HAP-1 (cell line): Measurements from ENCODE around the gene SCAPER.

ENCODE experiments used
- DNase-seq, 2 experiments: peaks; one replicate each; pipeline ENCODE4 v3.0.0-alpha.2; 2016 to 2020; ENCODE audit warnings: low spot score in 2 of 2
- H3K27me3 ChIP-seq: fragments of 250-450 bp; sonication (Bioruptor Pico); 2 replicates; pipeline ENCODE4 v1.5.1; 2020; ENCODE audit warnings: low read depth, mild to moderate bottlenecking, moderate library complexity
- H3K36me3 ChIP-seq: fragments of 250-450 bp; sonication (Bioruptor Pico); replicated peaks from 2 replicates; pipeline ENCODE4 v1.5.1; 2020; ENCODE audit warnings: mild to moderate bottlenecking
- H3K4me1 ChIP-seq: fragments of 250-450 bp; sonication (Bioruptor Pico); 2 replicates; pipeline ENCODE4 v1.5.1; 2020; ENCODE audit warnings: mild to moderate bottlenecking
- H3K4me3 ChIP-seq: fragments of 250-450 bp; sonication (Bioruptor Pico); 2 replicates; pipeline ENCODE4 v1.5.1; 2020; ENCODE audit warnings: mild to moderate bottlenecking, moderate library complexity
- H3K9me3 ChIP-seq: fragments of 250-450 bp; sonication (Bioruptor Pico); 2 replicates; pipeline ENCODE4 v1.5.1; 2020; ENCODE audit warnings: mild to moderate bottlenecking, moderate library complexity
- in situ Hi-C: fragments of 300-500 bp; cut with MboI; formaldehyde crosslinking; loops from 3 replicates; pipeline ENCODE4 v1.14.3; 2020; ENCODE audit warnings: low sequenced_read_pairs, inconsistent platforms, mixed read lengths

Gene SCAPER

DNA sequence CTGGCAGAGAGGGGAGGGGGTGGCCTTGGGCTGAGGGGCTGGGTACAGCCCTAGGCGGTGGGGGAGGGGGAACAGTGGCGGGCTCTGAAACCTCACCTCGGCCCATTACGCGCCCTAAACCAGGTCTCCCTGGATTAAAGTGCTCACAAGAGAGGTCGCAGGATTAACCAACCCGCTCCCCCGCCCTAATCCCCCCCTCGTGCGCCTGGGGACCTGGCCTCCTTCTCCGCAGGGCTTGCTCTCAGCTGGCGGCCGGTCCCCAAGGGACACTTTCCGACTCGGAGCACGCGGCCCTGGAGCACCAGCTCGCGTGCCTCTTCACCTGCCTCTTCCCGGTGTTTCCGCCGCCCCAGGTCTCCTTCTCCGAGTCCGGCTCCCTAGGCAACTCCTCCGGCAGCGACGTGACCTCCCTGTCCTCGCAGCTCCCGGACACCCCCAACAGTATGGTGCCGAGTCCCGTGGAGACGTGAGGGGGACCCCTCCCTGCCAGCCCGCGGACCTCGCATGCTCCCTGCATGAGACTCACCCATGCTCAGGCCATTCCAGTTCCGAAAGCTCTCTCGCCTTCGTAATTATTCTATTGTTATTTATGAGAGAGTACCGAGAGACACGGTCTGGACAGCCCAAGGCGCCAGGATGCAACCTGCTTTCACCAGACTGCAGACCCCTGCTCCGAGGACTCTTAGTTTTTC is 563.6 kb downstream of the SCAPER start:
- DNase-seq: no peak
- peaks cover 19% of the 10 kb centered on the region for H3K4me1 ChIP-seq
- in situ Hi-C loops: no loop called here
- no peaks in the 10 kb centered on the region for H3K27me3 ChIP-seq
- peaks cover 58% of the 10 kb centered on the region for H3K36me3 ChIP-seq
- H3K4me3 ChIP-seq: no peak overlapping the region
- no peaks in the 10 kb centered on the region for H3K9me3 ChIP-seq

DNA sequence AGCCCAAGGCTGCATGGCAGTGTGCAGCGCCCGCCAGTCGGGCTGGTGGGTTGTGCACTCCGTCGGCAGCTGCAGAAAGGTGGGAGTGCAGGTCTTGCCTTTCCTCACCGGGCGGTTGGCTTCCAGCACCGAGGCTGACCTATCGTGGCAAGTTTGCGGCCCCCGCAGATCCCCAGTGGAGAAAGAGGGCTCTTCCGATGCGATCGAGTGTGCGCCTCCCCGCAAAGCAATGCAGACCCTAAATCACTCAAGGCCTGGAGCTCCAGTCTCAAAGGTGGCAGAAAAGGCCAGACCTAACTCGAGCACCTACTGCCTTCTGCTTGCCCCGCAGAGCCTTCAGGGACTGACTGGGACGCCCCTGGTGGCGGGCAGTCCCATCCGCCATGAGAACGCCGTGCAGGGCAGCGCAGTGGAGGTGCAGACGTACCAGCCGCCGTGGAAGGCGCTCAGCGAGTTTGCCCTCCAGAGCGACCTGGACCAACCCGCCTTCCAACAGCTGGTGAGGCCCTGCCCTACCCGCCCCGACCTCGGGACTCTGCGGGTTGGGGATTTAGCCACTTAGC is 564.3 kb downstream of the SCAPER start:
- no peak overlapping the region for H3K4me3 ChIP-seq
- no peak for DNase-seq
- in situ Hi-C loops: no loop called here
- peaks cover 23% of the 10 kb centered on the region for H3K4me1 ChIP-seq
- H3K27me3 ChIP-seq: no peaks in the 10 kb centered on the region
- no peaks in the 10 kb centered on the region; the same call in 1 of the 2 replicates for H3K9me3 ChIP-seq
- peaks cover 58% of the 10 kb centered on the region for H3K36me3 ChIP-seq

- no peak for DNase-seq
- peaks cover 4% of the 10 kb centered on the region for H3K9me3 ChIP-seq
- peak overlapping the region; percentile 54 for H3K4me3 ChIP-seq
- H3K36me3 ChIP-seq: peaks cover 58% of the 10 kb centered on the region
- H3K4me1 ChIP-seq: peaks cover 28% of the 10 kb centered on the region
- in situ Hi-C loops: no loop called here
- H3K27me3 ChIP-seq: no peaks in the 10 kb centered on the region
These were observed 564.8 kb downstream of the SCAPER start for GRCh38 chr15:76340198-76340802.

DNA sequence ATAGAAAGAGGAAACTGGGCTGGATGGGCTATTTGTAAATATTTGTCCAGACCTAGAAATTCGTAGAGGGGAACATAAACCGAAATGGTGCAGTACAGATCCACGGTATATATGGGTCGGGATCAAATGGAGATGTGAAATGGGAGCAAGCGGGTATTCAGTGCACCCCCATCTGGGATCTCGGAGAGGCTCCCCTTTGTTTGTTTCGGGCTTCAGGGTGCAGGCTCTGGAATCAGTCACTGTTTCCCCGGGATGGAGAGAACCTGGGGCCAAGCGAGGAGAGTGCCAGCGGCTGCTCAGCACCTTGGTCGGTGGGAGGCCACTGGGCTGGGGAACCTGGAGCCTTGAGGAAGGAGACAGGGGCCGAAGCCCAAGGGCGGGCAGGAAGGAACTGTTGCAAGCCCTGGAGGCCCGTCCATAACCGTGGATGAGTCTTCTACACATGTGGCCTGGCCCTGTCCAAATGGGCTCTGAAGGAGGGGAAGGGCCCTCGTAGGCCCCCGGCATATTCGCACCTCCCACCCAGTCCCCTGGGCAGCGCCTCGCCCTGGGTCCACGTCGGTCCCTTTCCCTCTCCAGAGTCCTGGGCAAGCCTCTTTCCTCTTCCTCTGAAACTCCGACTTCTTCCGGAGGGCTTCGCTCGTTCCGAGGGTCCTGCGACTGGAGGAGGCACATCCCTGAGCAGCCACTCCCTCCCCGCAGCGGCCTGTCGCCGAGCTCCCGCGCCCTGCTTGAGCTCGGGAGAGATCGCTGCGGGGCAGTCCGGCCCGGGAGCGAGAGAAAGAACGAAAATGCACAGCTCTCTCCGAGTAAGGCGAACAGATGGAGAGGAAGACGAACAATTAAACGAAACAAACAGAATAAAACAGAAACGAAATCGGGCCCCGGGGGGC is 565.6 kb downstream of the SCAPER start:
- peaks cover 4% of the 10 kb centered on the region for H3K9me3 ChIP-seq
- no peaks in the 10 kb centered on the region for H3K27me3 ChIP-seq
- in situ Hi-C loops: no loop called here
- H3K4me3 ChIP-seq: peak overlapping the region; percentile 54
- peaks cover 52% of the 10 kb centered on the region for H3K36me3 ChIP-seq
- H3K4me1 ChIP-seq: peaks cover 21% of the 10 kb centered on the region
- DNase-seq: peak in 1 of 2 experiments; percentile 44

DNA sequence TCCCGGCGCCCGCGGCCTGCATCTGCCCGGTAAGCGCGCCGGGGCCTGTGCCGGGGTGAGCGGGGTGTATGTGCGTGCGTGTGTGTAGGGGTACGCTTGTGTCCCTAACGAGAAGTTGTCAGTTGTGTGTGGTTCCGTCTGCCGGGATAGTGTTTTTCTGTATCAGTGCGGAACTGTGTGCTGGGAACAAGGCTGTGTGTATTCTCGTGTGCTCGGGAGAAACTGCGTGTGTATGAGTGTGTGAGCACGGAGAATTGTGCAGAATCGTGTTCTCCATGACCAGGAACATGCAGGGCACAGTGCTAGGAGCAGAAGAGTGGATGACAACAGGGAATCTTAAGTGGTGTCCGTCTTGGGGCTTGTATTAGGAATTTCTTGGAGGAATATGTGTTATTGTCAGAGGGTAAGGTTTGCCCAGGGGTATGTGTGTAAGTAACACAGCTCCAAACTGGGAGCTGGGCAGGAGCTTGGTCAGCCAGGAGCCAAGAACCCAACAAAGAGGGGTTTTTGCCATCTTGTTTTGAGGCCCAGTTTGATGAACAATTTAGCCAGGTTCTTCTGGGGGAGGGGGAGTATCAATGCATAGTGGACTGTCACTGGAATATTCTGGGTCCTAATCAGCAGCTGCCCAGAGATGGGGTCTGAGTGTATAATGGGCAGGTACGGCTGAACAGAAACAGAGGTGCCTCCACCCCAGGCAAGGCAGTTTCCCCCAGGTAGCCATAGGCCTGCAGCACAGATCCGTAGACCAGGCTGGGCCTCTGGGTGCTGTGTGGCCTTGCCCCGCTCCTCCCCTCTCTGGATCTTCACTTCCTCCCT is 566.4 kb downstream of the SCAPER start:
- peak overlapping the region; percentile 54 for H3K4me3 ChIP-seq
- H3K27me3 ChIP-seq: no peaks in the 10 kb centered on the region
- H3K9me3 ChIP-seq: peaks cover 4% of the 10 kb centered on the region
- peak in 1 of 2 experiments; percentile 36 for DNase-seq
- peaks cover 45% of the 10 kb centered on the region for H3K36me3 ChIP-seq
- in situ Hi-C loops: no loop called here
- H3K4me1 ChIP-seq: peaks cover 18% of the 10 kb centered on the region

GRCh38 chr15:76337696-76338485 is 567.2 kb downstream of the SCAPER start:
- Histone ChIP-seq H3K9me3 (peaks cover 4% of the 10 kb centered on the region), H3K4me1 (peaks cover 18% of the 10 kb centered on the region), H3K4me3 (peak overlapping the region; percentile 54), H3K36me3 (peaks cover 40% of the 10 kb centered on the region), H3K27me3 (no peaks in the 10 kb centered on the region)
- in situ Hi-C loops: no loop called here
- peak in 1 of 2 experiments; percentile 66 for DNase-seq

DNA sequence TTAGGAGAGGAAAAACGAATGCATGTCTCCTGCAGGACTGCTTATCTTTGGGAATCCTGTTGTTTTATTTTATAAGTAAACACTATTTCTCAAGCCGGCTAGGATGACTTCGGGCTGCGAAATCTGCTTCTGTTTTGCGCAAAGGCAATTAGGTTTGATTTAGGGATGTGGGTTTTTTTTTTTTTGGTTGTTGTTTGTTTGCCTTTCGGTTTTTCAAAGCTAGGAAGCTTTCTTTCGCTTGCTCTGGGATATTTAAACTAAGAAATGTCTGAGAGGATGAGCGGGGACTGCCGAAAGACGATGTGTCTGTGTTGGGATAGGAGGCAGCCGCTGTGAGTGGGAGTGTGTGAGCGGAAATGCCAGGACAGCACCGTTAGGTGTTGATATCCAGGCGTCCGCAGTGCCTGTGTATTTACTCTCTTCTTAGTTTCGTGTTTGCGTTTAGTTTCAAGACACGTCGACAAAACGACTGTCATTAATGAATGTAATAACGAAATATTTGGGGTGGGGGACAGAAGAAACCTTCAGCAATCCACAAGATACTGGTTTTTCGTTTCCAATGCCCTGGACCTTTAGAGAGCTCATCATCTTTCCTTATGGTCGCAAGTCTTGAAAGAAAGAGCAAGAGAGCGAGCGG is 568.0 kb downstream of the SCAPER start:
- peak; percentile 85 to 92 for DNase-seq
- H3K9me3 ChIP-seq: peaks cover 4% of the 10 kb centered on the region
- H3K27me3 ChIP-seq: no peaks in the 10 kb centered on the region
- H3K36me3 ChIP-seq: peaks cover 39% of the 10 kb centered on the region
- H3K4me3 ChIP-seq: peak overlapping the region; percentile 54
- H3K4me1 ChIP-seq: peaks cover 18% of the 10 kb centered on the region
- in situ Hi-C loops: no loop called here

DNA sequence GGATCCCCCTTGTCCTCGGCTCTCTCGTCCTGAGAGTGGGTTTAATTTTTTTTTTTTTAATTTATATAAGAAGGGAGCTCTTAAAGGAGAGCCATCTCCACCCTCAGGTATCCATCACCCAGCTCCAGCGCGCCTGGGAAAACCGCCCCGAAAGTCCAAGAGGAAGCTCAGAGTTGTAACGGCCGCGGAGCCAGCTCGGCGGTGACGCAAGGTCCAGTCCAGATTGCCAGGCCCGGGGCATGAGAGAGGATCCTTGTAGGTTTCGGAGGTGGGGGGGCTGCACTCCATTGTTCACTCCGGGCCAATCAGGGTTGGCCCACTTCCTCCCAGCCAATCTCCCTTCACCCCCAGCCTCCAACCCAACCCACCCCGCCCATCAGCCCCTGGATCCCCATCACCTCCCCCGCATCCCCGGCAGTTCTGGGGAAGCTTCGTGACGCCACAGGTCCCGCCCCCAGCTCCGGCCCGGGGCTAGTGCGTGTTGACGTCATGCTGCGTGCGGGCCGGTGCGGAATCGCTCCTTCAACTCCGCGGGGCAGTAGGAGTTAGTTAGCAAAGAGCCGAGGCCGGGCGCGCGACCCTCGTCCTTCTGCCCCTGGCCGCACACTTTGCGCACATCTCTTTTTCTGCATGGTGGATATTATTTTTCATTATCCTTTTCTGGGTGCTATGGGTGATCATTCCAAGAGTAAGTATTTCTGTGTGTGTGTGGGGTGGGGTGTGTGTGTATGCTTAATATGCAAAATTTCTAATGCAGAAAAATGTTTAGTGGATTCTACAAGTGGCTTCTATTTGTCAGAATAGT is 568.7 kb downstream of the SCAPER start, which contains the start of gene ISL2:
Gene ISL2, plus strand, starts transcription at position 520 of the 805 bp plus-strand sequence. Its CDS starts 111 bp downstream, at position 631.
- in situ Hi-C loops: no loop called here
- Histone ChIP-seq H3K4me1 (peaks cover 18% of the 10 kb centered on the region), H3K36me3 (peaks cover 32% of the 10 kb centered on the region), H3K27me3 (no peaks in the 10 kb centered on the region), H3K4me3 (peak within 1 kb of the TSS; percentile 54), H3K9me3 (peaks cover 4% of the 10 kb centered on the region)
- DNase-seq: peak; percentile 100

DNA sequence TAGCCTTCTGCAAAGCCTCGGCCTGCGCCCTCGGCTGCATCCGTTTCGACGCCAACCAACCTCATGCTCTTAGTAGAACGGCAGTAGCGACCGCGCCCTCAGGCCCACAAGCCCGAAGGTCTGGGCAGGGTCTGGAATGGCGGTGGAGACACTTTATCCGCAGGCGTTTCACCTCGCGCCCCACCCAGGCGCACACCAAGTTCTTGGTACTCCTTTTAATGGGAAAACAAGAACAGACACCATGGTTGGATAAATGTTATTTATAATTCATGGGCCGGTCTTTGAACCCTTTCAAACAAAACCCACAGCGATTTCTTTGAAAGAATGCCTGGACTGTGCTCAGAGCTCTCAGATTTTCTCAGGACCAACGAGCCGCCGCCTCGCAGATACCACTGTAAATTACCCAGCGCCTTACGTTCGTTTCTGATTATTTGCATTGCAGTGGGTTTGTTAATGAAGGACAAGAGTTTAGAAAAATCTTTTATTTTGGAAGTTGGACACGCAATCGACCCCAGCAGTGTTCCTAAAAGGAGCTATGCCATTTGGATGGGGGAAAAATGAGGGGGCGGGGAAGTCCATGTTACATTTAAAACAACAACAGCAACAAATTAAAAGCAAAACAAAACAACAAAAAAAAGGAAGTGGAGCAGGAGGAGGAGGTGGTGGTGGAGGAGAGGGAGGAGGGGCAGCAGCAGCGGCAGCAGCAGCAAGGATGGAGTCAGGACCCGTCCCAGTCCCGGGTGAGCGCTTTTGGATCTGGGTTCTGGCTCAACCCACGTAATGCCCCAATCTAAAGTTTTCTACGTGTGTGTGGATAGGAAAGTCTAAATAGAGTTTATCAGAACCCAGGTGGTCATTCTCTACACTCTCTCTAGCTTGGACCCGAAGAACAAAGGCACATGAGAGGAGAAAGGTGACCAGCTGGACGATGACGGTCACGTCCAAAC is 569.6 kb downstream of the SCAPER start:
- Histone ChIP-seq H3K4me3 (peak overlapping the region; percentile 54), H3K27me3 (no peaks in the 10 kb centered on the region), H3K9me3 (peaks cover 4% of the 10 kb centered on the region), H3K36me3 (peaks cover 25% of the 10 kb centered on the region), H3K4me1 (peaks cover 18% of the 10 kb centered on the region)
- DNase-seq: peak; percentile 37 to 68
- in situ Hi-C loops: no loop called here

- H3K27me3 ChIP-seq: no peaks in the 10 kb centered on the region
- H3K4me3 ChIP-seq: no peak overlapping the region; the same call in 1 of the 2 replicates
These were observed 570.5 kb downstream of the SCAPER start for GRCh38 chr15:76334438-76335306.

More at GRCh38 chr15:76334438-76335306, 570.5 kb downstream of the SCAPER start:
- in situ Hi-C loops: loop anchor here (5.0 kb wide), 1 partner anchor 97 kb away; no protein-coding TSS in a partner anchor
- no peak for DNase-seq
- Histone ChIP-seq H3K4me1 (peaks cover 18% of the 10 kb centered on the region), H3K36me3 (peaks cover 16% of the 10 kb centered on the region), H3K9me3 (peaks cover 4% of the 10 kb centered on the region)
